PC-9 (cell line): ENCODE results near the gene TAAR5. TPM values are rescaled to one million over a fixed set of nuclear protein-coding genes. Genes with fewer than 3 reads are reported as not detected.
"Not testable (repeated sequence)": the region's sequence is repeated elsewhere in the genome, so short reads cannot be mapped to it uniquely, and the experiment has no call there.

Source experiments
- Bru-seq: library from RNA; stranded (reverse); fragments of 400-500 nt; gene quantifications from one replicate; lab custom pipeline; 2021; lab: Mats Ljungman, UMichigan
- BruChase-seq, 2 experiments: library from RNA; stranded (reverse); fragments of 400-500 nt; gene quantifications; one replicate each; lab custom pipeline; 2021; lab: Mats Ljungman, UMichigan
- BruUV-seq: library from RNA; stranded (reverse); fragments of 400-500 nt; replicated peaks from 2 replicates; lab custom pipeline; 2021; lab: Mats Ljungman, UMichigan
- CTCF ChIA-PET: fragments of 300-600 bp; sonication (Branson Sonifier 250); formaldehyde crosslinking; loops from one replicate; lab custom pipeline; 2022; ENCODE audit warnings: antibody characterized with exemption; lab: Charles Lee
- POLR2A ChIA-PET: fragments of 300-600 bp; sonication (Branson Sonifier 250); formaldehyde crosslinking; loops from one replicate; lab custom pipeline; 2022; ENCODE audit warnings: antibody characterized with exemption; ENCODE audit not compliant: unreplicated experiment; lab: Charles Lee
- DNase-seq, 2 experiments: peaks; one replicate each; pipeline versions ENCODE4 v3.0.0 to v3.0.0-alpha.2; 2015 to 2022; ENCODE audit warnings: mixed read lengths in 1 of 2
- H2AFZ ChIP-seq: fragments of 200-600 bp; sonication (generic); 2 replicates; pipeline ENCODE4 v1.8.1; 2017; ENCODE audit warnings: antibody characterized with exemption
- H3F3A ChIP-seq: fragments of 200-600 bp; sonication (generic); 2 replicates; pipeline ENCODE4 v1.8.1; 2017; ENCODE audit warnings: antibody characterized with exemption, mild to moderate bottlenecking, low read depth; ENCODE audit not compliant: insufficient read depth
- H3K27ac ChIP-seq: fragments of 200-600 bp; sonication (generic); 2 replicates; pipeline ENCODE4 v1.6.1; 2016; ENCODE audit warnings: mixed run types
- H3K27me3 ChIP-seq: fragments of 200-600 bp; sonication (generic); 2 replicates; pipeline ENCODE4 v1.6.1; 2016; ENCODE audit warnings: low read depth, mixed run types; ENCODE audit not compliant: insufficient read depth
- H3K36me3 ChIP-seq: fragments of 200-600 bp; sonication (generic); 2 replicates; pipeline ENCODE4 v1.6.1; 2016; ENCODE audit warnings: low read depth, mixed run types
- H3K4me1 ChIP-seq: fragments of 200-600 bp; sonication (generic); replicated peaks from 2 replicates; pipeline ENCODE4 v1.6.1; 2016; ENCODE audit warnings: mixed run types; ENCODE audit not compliant: insufficient read depth
- H3K4me2 ChIP-seq: fragments of 200-600 bp; sonication (generic); 2 replicates; pipeline ENCODE4 v1.6.1; 2017; ENCODE audit warnings: mixed run types
- H3K4me3 ChIP-seq: fragments of 200-600 bp; sonication (generic); 2 replicates; pipeline ENCODE4 v1.6.1; 2016; ENCODE audit warnings: mixed run types
- H3K79me2 ChIP-seq: fragments of 200-600 bp; sonication (generic); 2 replicates; pipeline ENCODE4 v1.6.1; 2017; ENCODE audit warnings: low read depth, mixed run types
- H3K9me2 ChIP-seq: fragments of 200-600 bp; sonication (generic); 2 replicates; pipeline ENCODE4 v1.8.1; 2017; ENCODE audit warnings: mild to moderate bottlenecking; ENCODE audit not compliant: insufficient read depth
- H3K9me3 ChIP-seq: fragments of 200-600 bp; sonication (generic); 2 replicates; pipeline ENCODE4 v1.8.1; 2016; ENCODE audit warnings: low read depth; ENCODE audit not compliant: insufficient read depth
- H4K20me1 ChIP-seq: fragments of 200-600 bp; sonication (generic); 2 replicates; pipeline ENCODE4 v1.8.1; 2017; ENCODE audit not compliant: insufficient read depth
- CTCF ChIP-seq: fragments of 200-600 bp; sonication (generic); conservative IDR thresholded peaks from 2 replicates; pipeline ENCODE4 v1.6.1; 2017; ENCODE audit warnings: mixed run types, antibody characterized with exemption, mild to moderate bottlenecking, moderate library complexity
- EZH2 ChIP-seq: fragments of 200-600 bp; sonication (generic); IDR thresholded peaks from 2 replicates; pipeline ENCODE4 v1.8.0; 2017; ENCODE audit warnings: antibody characterized with exemption, low read depth
- intact Hi-C: fragments of 100-400 bp; cut with micrococcal nuclease; formaldehyde crosslinking; loops from one replicate; pipeline ENCODE4 v1.10.0; 2022; ENCODE audit not compliant: unreplicated experiment
- long read RNA-seq: library from polyadenylated mRNA; stranded (forward); transcript quantifications from one replicate; pipeline ENCODE4 v2.0.0, GENCODE V29; 2022
- total RNA-seq: library from RNA; stranded (reverse); gene quantifications from 2 replicates; pipeline ENCODE4 v1.2.3, GENCODE V29; 2021

TAAR5 gene
- total RNA-seq (not detected in 2 replicates), Bru-seq, nascent RNA (not detected), BruChase-seq, experiment 1, labeled RNA remaining after a 2-hour chase (not detected), BruChase-seq, experiment 2, labeled RNA remaining after a 6-hour chase (not detected)
- long read RNA-seq = 0 reads

- H3K79me2 ChIP-seq = no peaks in the 10 kb centered on the region
- no peaks in the 10 kb centered on the region for H3K36me3 ChIP-seq
- POLR2A ChIA-PET = no interaction called here
- BruUV-seq = no TSS peak
- H3K9me2 ChIP-seq = no peaks in the 10 kb centered on the region
- H3K4me3 ChIP-seq = no peak within 1 kb of the TSS
- no peak within 1 kb of the TSS for H2AFZ ChIP-seq
- H3K4me2 ChIP-seq = no peak within 1 kb of the TSS
- H3K27ac ChIP-seq = no peak within 1 kb of the TSS
- no peaks in the 10 kb centered on the region for H3K4me1 ChIP-seq
- intact Hi-C loops = no loop called here
- CTCF ChIA-PET = interaction anchor here (0.6 kb wide), 1 partner anchor 60 kb away, joined by 3 read pairs; no protein-coding TSS in a partner anchor
- H3F3A ChIP-seq = no peaks in the 10 kb centered on the region
- no peaks in the 10 kb centered on the region for H3K9me3 ChIP-seq
- TF ChIP-seq EZH2 (no peak), CTCF (no peak)
- no peaks in the 10 kb centered on the region for H4K20me1 ChIP-seq
- DNase-seq = no peak
- H3K27me3 ChIP-seq = no peaks in the 10 kb centered on the region
Observed at GRCh38 chr6:132589454-132589853, at the start of gene TAAR5. Gene TAAR5, minus strand, starts transcription at chr6:132589741. Its CDS starts 55 bp downstream, at chr6:132589686.

GRCh38 chr6:132637135-132637534 is 47.6 kb upstream of the TAAR5 start:
- DNase-seq, H3K4me2 ChIP-seq, POLR2A ChIA-PET, H3K9me2 ChIP-seq, H3F3A ChIP-seq, H3K36me3 ChIP-seq, H2AFZ ChIP-seq, H3K79me2 ChIP-seq, H3K27me3 ChIP-seq, BruUV-seq, CTCF ChIA-PET, H3K4me1 ChIP-seq, H3K4me3 ChIP-seq, intact Hi-C loops, H3K27ac ChIP-seq, H4K20me1 ChIP-seq, H3K9me3 ChIP-seq: not testable (repeated sequence)

GRCh38 chr6:132635906-132636305 is 46.4 kb upstream of the TAAR5 start:
- H3K4me1 ChIP-seq, H3K36me3 ChIP-seq, CTCF ChIA-PET, intact Hi-C loops, H3K4me3 ChIP-seq, POLR2A ChIA-PET, H4K20me1 ChIP-seq, H3K79me2 ChIP-seq, H3K9me2 ChIP-seq, H3K27ac ChIP-seq, BruUV-seq, DNase-seq, H2AFZ ChIP-seq, H3K27me3 ChIP-seq, H3F3A ChIP-seq, H3K4me2 ChIP-seq, H3K9me3 ChIP-seq: not testable (repeated sequence)

GRCh38 chr6:132635288-132635687 is 45.7 kb upstream of the TAAR5 start:
- H3F3A ChIP-seq, intact Hi-C loops, H3K4me2 ChIP-seq, H3K4me3 ChIP-seq, H3K9me2 ChIP-seq, H3K4me1 ChIP-seq, H3K79me2 ChIP-seq, BruUV-seq, CTCF ChIA-PET, POLR2A ChIA-PET, H2AFZ ChIP-seq, H3K36me3 ChIP-seq, H3K27me3 ChIP-seq, H3K27ac ChIP-seq, DNase-seq, H3K9me3 ChIP-seq, H4K20me1 ChIP-seq: not testable (repeated sequence)
